Measurements from ENCODE around the gene UNC45A.

UNC45A gene

DNA sequence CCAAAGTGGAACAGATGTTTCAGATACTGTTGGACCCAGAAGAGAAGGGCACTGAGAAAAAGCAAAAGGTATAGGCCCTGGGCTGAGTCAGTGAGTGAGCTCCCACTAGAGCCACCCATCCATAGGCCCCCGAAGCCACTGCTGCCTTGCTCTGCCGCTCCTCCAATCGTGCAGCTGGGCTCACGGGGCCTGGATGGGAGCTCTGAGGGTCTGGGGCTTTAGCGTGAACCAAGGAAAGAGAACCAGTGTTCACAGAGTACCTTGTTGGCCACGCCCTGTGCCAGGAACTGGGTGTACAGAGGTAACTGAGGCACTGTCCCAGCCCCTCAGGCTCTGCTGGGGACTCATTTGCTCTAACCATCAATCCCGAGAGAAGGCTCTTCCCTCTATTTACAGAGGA, 4.7 kb downstream of the UNC45A start:
- Histone ChIP-seq H3K27ac (no peak overlapping the region), H3K9ac (ENCODE audit: insufficient read length) (no peak overlapping the region), H3K9me3 (ENCODE audit: low read depth, low read length) (no peaks in the 10 kb centered on the region), H3K4me3 (no peak overlapping the region), H3K36me3 (ENCODE audit: insufficient read depth, low read length) (peaks cover 51% of the 10 kb centered on the region; the same call in 1 of the 2 replicates)
- TF ChIP-seq FOXP2 (optimal IDR thresholded peaks at IDR 0.05; ENCODE audit: control extremely low read depth, extremely low read length, insufficient read depth): no peak
- no peak for TF ChIP-seq EZH2 (IDR thresholded peaks at IDR 0.05)
- no peak for TF ChIP-seq POLR2AphosphoS5 (IDR thresholded peaks at IDR 0.05; ENCODE audit: borderline replicate concordance, low read depth, low read length)
- no peak for DNase-seq (ENCODE audit: low read depth, low spot score)

DNA sequence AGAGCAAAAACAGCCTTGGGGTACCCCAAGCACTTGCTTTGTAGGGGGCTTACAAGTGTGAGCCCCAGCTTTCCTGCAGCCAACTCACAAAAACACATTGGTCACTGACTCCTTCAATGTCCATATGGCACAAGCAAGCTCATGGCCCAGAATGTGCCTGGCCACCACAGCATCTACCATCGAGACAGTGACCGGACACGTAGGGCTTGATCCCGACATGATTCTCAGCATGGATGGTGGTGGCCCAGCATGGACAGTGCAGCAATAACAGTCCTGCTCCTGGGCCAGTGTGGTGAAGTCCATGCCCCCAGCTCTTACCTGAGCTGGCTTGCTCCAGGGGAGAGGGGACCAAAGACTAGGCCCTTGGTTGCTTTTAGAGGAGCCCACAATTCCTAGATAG, 6.0 kb downstream of the UNC45A start:
- no peak overlapping the region for H3K4me3 ChIP-seq
- no peaks in the 10 kb centered on the region for H3K9me3 ChIP-seq (ENCODE audit: low read depth, low read length)
- peaks cover 56% of the 10 kb centered on the region; the same call in 1 of the 2 replicates for H3K36me3 ChIP-seq (ENCODE audit: insufficient read depth, low read length)
- TF ChIP-seq POLR2AphosphoS5 (IDR thresholded peaks at IDR 0.05; ENCODE audit: borderline replicate concordance, low read depth, low read length): no peak
- TF ChIP-seq FOXP2 (optimal IDR thresholded peaks at IDR 0.05; ENCODE audit: control extremely low read depth, extremely low read length, insufficient read depth): no peak
- no peak for TF ChIP-seq EZH2 (IDR thresholded peaks at IDR 0.05)
- H3K27ac ChIP-seq: no peak overlapping the region
- DNase-seq (ENCODE audit: low read depth, low spot score): no peak
- no peak overlapping the region for H3K9ac ChIP-seq (ENCODE audit: insufficient read length)

DNA sequence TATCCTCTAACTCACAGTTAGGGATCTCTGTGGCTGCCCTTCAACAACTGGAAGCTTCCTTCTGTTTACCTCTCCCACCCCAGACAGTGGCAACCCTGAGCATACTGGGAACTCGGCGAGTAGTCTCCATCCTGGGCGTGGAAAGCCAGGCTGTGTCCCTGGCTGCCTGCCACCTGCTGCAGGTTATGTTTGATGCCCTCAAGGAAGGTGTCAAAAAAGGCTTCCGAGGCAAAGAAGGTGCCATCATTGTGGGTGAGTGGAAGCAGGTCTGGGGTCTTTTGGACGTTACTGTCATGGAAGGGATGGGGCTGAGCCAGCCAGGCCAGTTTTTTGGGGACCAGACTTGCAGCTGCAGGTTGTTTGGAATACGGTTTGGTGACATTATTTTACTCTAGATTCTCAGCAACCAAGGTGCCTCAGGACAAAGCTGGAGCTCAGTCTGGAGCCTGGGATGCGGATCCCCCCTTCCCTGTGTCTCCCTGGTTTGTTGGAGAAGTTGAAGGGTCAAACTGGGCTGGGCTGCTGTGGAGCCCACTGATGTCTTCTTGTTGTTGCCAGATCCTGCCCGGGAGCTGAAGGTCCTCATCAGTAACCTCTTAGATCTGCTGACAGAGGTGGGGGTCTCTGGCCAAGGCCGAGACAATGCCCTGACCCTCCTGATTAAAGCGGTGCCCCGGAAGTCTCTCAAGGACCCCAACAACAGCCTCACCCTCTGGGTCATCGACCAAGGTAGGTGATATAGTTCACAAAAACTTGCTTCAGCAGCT, 7.5 kb downstream of the UNC45A start:
- Histone ChIP-seq H3K9ac (ENCODE audit: insufficient read length) (no peak overlapping the region), H3K36me3 (ENCODE audit: insufficient read depth, low read length) (peaks cover 61% of the 10 kb centered on the region; the same call in 1 of the 2 replicates), H3K9me3 (ENCODE audit: low read depth, low read length) (no peaks in the 10 kb centered on the region), H3K27ac (no peak overlapping the region), H3K4me3 (no peak overlapping the region)
- no peak for DNase-seq (ENCODE audit: low read depth, low spot score)
- TF ChIP-seq EZH2 (IDR thresholded peaks at IDR 0.05): no peak

DNA sequence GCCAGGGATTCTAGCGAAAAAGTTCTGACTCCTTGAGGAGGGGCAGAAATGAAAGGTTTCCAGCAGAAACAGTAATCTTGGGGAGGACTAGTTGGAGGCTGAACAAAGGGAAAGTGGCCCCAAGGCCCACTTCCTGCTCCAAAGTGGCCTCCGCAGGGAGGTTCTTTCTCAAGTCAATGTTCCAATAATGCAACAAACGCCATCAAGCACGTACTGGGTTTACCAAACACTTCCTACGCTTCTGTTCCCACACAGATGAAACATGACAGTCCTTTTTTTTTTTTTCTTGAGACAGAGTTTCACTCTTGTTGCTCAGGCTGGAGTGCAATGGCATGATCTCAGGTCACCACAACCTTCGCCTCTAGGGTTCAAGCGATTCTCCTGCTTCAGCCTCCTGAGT, 10.0 kb downstream of the UNC45A start:
- no peak for DNase-seq (ENCODE audit: low read depth, low spot score)
- H3K9me3 ChIP-seq (ENCODE audit: low read depth, low read length): no peaks in the 10 kb centered on the region
- peaks cover 54% of the 10 kb centered on the region; the same call in 1 of the 2 replicates for H3K36me3 ChIP-seq (ENCODE audit: insufficient read depth, low read length)
- no peak overlapping the region for H3K9ac ChIP-seq (ENCODE audit: insufficient read length)
- TF ChIP-seq EZH2 (IDR thresholded peaks at IDR 0.05) (no peak), POLR2AphosphoS5 (IDR thresholded peaks at IDR 0.05; ENCODE audit: borderline replicate concordance, low read depth, low read length) (no peak), FOXP2 (optimal IDR thresholded peaks at IDR 0.05; ENCODE audit: control extremely low read depth, extremely low read length, insufficient read depth) (no peak)
- H3K4me3 ChIP-seq: no peak overlapping the region
- H3K27ac ChIP-seq: no peak overlapping the region

DNA sequence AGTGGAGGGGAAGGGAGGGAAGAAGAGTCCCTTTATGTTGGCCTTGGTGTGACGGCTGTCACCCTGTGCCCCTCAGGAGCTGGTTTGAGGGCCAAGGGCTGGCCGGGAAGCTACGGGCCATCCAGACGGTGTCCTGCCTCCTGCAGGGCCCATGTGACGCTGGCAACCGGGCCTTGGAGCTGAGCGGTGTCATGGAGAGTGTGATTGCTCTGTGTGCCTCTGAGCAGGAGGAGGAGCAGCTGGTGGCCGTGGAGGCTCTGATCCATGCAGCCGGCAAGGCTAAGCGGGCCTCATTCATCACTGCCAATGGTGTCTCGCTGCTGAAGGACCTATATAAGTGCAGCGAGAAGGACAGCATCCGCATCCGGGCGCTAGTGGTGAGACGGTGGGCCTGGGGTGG, 11.5 kb downstream of the UNC45A start:
- Histone ChIP-seq H3K9ac (ENCODE audit: insufficient read length) (no peak overlapping the region), H3K36me3 (ENCODE audit: insufficient read depth, low read length) (peaks cover 51% of the 10 kb centered on the region; the same call in 1 of the 2 replicates), H3K27ac (no peak overlapping the region), H3K4me3 (no peak overlapping the region), H3K9me3 (ENCODE audit: low read depth, low read length) (no peaks in the 10 kb centered on the region)
- TF ChIP-seq EZH2 (IDR thresholded peaks at IDR 0.05) (no peak), FOXP2 (optimal IDR thresholded peaks at IDR 0.05; ENCODE audit: control extremely low read depth, extremely low read length, insufficient read depth) (no peak), POLR2AphosphoS5 (IDR thresholded peaks at IDR 0.05; ENCODE audit: borderline replicate concordance, low read depth, low read length) (no peak)
- DNase-seq (ENCODE audit: low read depth, low spot score): no peak

DNA sequence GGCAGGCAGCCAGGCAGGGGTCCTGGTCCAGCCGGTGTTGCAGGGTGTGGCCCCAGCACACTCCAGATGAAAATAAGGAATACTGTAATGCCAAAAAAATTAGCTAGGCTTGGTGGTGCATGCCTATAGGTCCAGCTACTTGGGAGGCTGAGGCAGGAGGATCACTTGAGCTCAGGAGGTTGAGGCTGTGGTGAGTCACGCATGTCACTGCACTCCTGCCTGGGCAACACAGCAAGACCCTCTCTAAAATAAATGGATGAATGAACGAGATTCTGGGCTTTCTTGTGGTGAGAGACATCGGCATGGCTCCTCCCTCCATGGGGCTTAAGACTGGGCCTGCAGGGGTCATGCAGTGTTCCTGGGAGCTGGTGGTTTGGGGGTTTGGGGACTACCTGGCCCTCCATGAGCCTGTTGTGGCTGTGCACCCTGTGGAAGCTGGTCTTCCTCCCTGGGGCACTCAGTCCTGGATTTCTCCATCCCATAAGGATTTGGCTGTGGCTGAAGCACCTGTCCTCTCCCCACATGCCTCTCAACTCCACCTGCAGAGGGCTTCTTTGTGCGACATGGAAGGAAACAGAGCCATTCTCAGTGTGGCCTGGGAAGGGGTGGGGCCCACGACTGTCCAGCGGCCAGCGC, 12.0 kb downstream of the UNC45A start:
- Histone ChIP-seq H3K9ac (ENCODE audit: insufficient read length) (no peak overlapping the region), H3K36me3 (ENCODE audit: insufficient read depth, low read length) (peaks cover 55% of the 10 kb centered on the region; the same call in 1 of the 2 replicates)

DNA sequence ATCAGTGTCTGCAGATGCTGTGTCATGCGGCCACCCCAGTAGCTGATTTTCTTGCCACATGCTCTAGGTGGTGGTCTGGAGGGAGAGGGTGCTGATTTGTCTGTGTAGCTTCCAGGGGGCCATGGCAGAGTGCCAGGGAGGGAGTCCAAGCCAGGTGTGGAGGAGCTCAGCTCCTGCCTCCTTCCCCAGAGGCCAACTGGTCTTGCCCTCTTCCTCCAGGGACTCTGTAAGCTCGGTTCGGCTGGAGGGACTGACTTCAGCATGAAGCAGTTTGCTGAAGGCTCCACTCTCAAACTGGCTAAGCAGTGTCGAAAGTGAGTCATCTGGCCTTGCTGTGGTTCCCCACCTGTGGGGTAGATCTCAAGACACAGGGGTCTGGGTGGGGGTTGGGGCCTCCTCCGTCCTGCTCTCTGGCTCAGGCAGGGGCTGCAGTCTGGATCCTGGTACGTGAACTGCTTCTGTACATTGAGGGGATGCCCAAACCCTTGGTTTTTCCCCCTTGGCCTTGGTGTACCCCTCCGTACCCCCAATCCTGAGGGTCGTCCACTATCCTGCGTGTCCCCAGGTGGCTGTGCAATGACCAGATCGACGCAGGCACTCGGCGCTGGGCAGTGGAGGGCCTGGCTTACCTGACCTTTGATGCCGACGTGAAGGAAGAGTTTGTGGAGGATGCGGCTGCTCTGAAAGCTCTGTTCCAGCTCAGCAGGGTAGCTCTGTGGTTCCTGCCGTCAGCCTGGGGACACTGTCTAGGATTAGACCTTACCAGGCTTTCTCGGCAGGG, 12.7 kb downstream of the UNC45A start:
- Histone ChIP-seq H3K9ac (ENCODE audit: insufficient read length) (no peak overlapping the region), H3K27ac (no peak overlapping the region), H3K36me3 (ENCODE audit: insufficient read depth, low read length) (peaks cover 50% of the 10 kb centered on the region; the same call in 1 of the 2 replicates), H3K4me3 (no peak overlapping the region), H3K9me3 (ENCODE audit: low read depth, low read length) (no peaks in the 10 kb centered on the region)
- no peak for DNase-seq (ENCODE audit: low read depth, low spot score)
- no peak for TF ChIP-seq EZH2 (IDR thresholded peaks at IDR 0.05)
- no peak for TF ChIP-seq FOXP2 (optimal IDR thresholded peaks at IDR 0.05; ENCODE audit: control extremely low read depth, extremely low read length, insufficient read depth)
- no peak for TF ChIP-seq POLR2AphosphoS5 (IDR thresholded peaks at IDR 0.05; ENCODE audit: borderline replicate concordance, low read depth, low read length)

More for the DNA sequence above, 12.0 kb downstream of the UNC45A start:
- no peak for DNase-seq (ENCODE audit: low read depth, low spot score)
- Histone ChIP-seq H3K27ac (no peak overlapping the region), H3K9me3 (ENCODE audit: low read depth, low read length) (no peaks in the 10 kb centered on the region), H3K4me3 (no peak overlapping the region)
- TF ChIP-seq POLR2AphosphoS5 (IDR thresholded peaks at IDR 0.05; ENCODE audit: borderline replicate concordance, low read depth, low read length) (no peak), EZH2 (IDR thresholded peaks at IDR 0.05) (no peak), FOXP2 (optimal IDR thresholded peaks at IDR 0.05; ENCODE audit: control extremely low read depth, extremely low read length, insufficient read depth) (no peak)

DNA sequence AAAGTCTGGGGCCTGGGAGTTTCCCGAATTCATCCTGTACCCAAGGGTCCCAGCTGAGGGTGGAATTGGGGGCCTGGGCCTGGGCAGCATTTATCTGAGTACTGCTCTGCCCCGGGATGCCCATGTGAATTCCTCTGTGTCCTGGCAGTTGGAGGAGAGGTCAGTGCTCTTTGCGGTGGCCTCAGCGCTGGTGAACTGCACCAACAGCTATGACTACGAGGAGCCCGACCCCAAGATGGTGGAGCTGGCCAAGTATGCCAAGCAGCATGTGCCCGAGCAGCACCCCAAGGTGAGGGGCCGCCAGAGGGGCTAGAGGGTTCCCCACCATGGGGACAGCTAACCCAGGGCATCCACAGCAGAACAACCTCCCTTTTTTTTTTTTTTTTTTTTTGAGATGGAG, 13.4 kb downstream of the UNC45A start:
- DNase-seq (ENCODE audit: low read depth, low spot score): no peak
- TF ChIP-seq POLR2AphosphoS5 (IDR thresholded peaks at IDR 0.05; ENCODE audit: borderline replicate concordance, low read depth, low read length) (no peak), EZH2 (IDR thresholded peaks at IDR 0.05) (no peak), FOXP2 (optimal IDR thresholded peaks at IDR 0.05; ENCODE audit: control extremely low read depth, extremely low read length, insufficient read depth) (no peak)
- peaks cover 50% of the 10 kb centered on the region; the same call in 1 of the 2 replicates for H3K36me3 ChIP-seq (ENCODE audit: insufficient read depth, low read length)
- no peak overlapping the region for H3K9ac ChIP-seq (ENCODE audit: insufficient read length)
- no peak overlapping the region for H3K27ac ChIP-seq
- no peaks in the 10 kb centered on the region for H3K9me3 ChIP-seq (ENCODE audit: low read depth, low read length)
- no peak overlapping the region for H3K4me3 ChIP-seq

Measured in SK-N-MC (cell line).